ACC112 (cell line): ENCODE results near the gene EXOSC10.

Experiments used
- H2AFZ ChIP-seq: fragments of 200-600 bp; sonication (generic); one replicate; pipeline ENCODE4 v1.6.0; 2017; ENCODE audit warnings: antibody characterized with exemption, low read length; ENCODE audit not compliant: unreplicated experiment
- H3K27ac ChIP-seq: fragments of 200-600 bp; sonication (generic); 2 replicates; pipeline ENCODE4 v1.5.1; 2014; ENCODE audit warnings: low read depth, mild to moderate bottlenecking, antibody characterized with exemption, low read length, moderate library complexity
- H3K27me3 ChIP-seq: fragments of 200-600 bp; sonication (generic); 2 replicates; pipeline ENCODE4 v1.6.1; 2014; ENCODE audit warnings: mild to moderate bottlenecking, antibody characterized with exemption, low read length, moderate library complexity, mixed read lengths; ENCODE audit not compliant: insufficient read depth
- H3K36me3 ChIP-seq: fragments of 200-600 bp; sonication (generic); 2 replicates; pipeline ENCODE4 v1.6.1; 2016; ENCODE audit warnings: mild to moderate bottlenecking, antibody characterized with exemption, low read length, moderate library complexity, mixed read lengths; ENCODE audit not compliant: insufficient read depth
- H3K4me1 ChIP-seq: fragments of 200-600 bp; sonication (generic); one replicate; pipeline ENCODE4 v1.6.1; 2016; ENCODE audit warnings: low read length, mixed read lengths; ENCODE audit not compliant: insufficient read depth, unreplicated experiment, control insufficient read depth
- H3K4me3 ChIP-seq: fragments of 200-600 bp; sonication (generic); 2 replicates; pipeline ENCODE4 v1.5.1; 2014; ENCODE audit warnings: mild to moderate bottlenecking, low read depth, low read length
- H3K79me2 ChIP-seq: fragments of 200-600 bp; sonication (generic); one replicate; pipeline ENCODE4 v1.6.0; 2016; ENCODE audit warnings: low read length; ENCODE audit not compliant: control insufficient read depth, unreplicated experiment, insufficient read depth

The EXOSC10 gene

GRCh38 chr1:11061652-11062365, 37.9 kb downstream of the EXOSC10 start:
- Histone ChIP-seq H3K4me3 (peak overlapping the region; percentile 86; the same call in 1 of the 2 replicates), H3K27me3 (no peaks in the 10 kb centered on the region), H3K27ac (no peak overlapping the region), H2AFZ (no peak overlapping the region), H3K4me1 (peaks cover 5% of the 10 kb centered on the region), H3K36me3 (peaks cover 13% of the 10 kb centered on the region), H3K79me2 (peaks cover 18% of the 10 kb centered on the region)

GRCh38 chr1:11059968-11060830, 39.5 kb downstream of the EXOSC10 start, which contains the start of gene SRM:
Gene SRM, minus strand, starts transcription at chr1:11060018. Its CDS starts 75 bp downstream, at chr1:11059943.
- H3K79me2 ChIP-seq, result peaks cover 18% of the 10 kb centered on the region
- H3K27me3 ChIP-seq, result no peaks in the 10 kb centered on the region
- peak within 1 kb of the TSS; percentile 32 for H3K27ac ChIP-seq
- peaks cover 5% of the 10 kb centered on the region for H3K4me1 ChIP-seq
- peak within 1 kb of the TSS; percentile 65 for H2AFZ ChIP-seq
- H3K36me3 ChIP-seq, result peaks cover 5% of the 10 kb centered on the region
- peak within 1 kb of the TSS; percentile 95 for H3K4me3 ChIP-seq

GRCh38 chr1:11059155-11059967, 40.3 kb downstream of the EXOSC10 start:
- no peak overlapping the region for H3K27ac ChIP-seq
- H3K4me3 ChIP-seq, result peak overlapping the region; percentile 95
- H3K79me2 ChIP-seq, result peaks cover 18% of the 10 kb centered on the region
- H3K27me3 ChIP-seq, result no peaks in the 10 kb centered on the region
- peak overlapping the region; percentile 13 for H2AFZ ChIP-seq
- H3K36me3 ChIP-seq, result no peaks in the 10 kb centered on the region; the same call in 1 of the 2 replicates
- peaks cover 5% of the 10 kb centered on the region for H3K4me1 ChIP-seq

GRCh38 chr1:11058595-11059154, 41.0 kb downstream of the EXOSC10 start:
- H3K36me3 ChIP-seq, result no peaks in the 10 kb centered on the region; the same call in 1 of the 2 replicates
- peak overlapping the region; percentile 95 for H3K4me3 ChIP-seq
- peaks cover 5% of the 10 kb centered on the region for H3K4me1 ChIP-seq
- no peaks in the 10 kb centered on the region for H3K27me3 ChIP-seq
- H3K79me2 ChIP-seq, result peaks cover 18% of the 10 kb centered on the region
- no peak overlapping the region for H2AFZ ChIP-seq
- no peak overlapping the region for H3K27ac ChIP-seq

DNA sequence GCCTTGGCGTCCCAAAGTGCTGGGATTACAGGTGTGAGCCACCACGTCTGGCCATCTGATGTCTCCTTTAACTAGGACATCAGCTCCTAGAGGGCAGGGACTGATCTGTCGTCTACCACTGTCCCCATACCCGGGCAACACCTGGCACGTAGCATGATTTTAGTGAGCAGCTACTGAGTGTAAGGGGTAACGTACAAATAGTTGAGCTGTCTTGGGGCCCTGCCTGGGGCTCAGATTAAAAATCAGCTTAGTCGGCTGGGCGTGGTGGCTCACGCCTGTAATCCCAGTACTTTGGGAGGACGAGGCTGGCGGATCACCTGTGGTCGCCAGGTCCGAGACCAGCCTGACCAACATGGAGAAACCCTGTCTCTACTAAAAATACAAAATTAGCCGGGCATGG, 41.6 kb downstream of the EXOSC10 start:
- H3K79me2 ChIP-seq, result peaks cover 18% of the 10 kb centered on the region
- H3K27ac ChIP-seq, result no peak overlapping the region
- no peaks in the 10 kb centered on the region for H3K27me3 ChIP-seq
- H3K4me1 ChIP-seq, result peaks cover 5% of the 10 kb centered on the region
- no peak overlapping the region; the same call in 1 of the 2 replicates for H3K4me3 ChIP-seq
- no peak overlapping the region for H2AFZ ChIP-seq
- H3K36me3 ChIP-seq, result no peaks in the 10 kb centered on the region; the same call in 1 of the 2 replicates

- H3K27me3 ChIP-seq, result no peaks in the 10 kb centered on the region
- no peaks in the 10 kb centered on the region; the same call in 1 of the 2 replicates for H3K36me3 ChIP-seq
- H3K79me2 ChIP-seq, result peaks cover 18% of the 10 kb centered on the region
- H2AFZ ChIP-seq, result no peak overlapping the region
- peaks cover 5% of the 10 kb centered on the region for H3K4me1 ChIP-seq
- H3K4me3 ChIP-seq, result no peak overlapping the region; the same call in 1 of the 2 replicates
- no peak overlapping the region for H3K27ac ChIP-seq
These were observed 42.2 kb downstream of the EXOSC10 start for GRCh38 chr1:11057477-11057876.

GRCh38 chr1:11056504-11056903, 43.2 kb downstream of the EXOSC10 start:
- no peaks in the 10 kb centered on the region; the same call in 1 of the 2 replicates for H3K36me3 ChIP-seq
- H3K27ac ChIP-seq, result no peak overlapping the region
- no peak overlapping the region for H3K4me3 ChIP-seq
- H3K27me3 ChIP-seq, result no peaks in the 10 kb centered on the region
- H3K79me2 ChIP-seq, result peaks cover 15% of the 10 kb centered on the region
- peaks cover 2% of the 10 kb centered on the region for H3K4me1 ChIP-seq
- no peak overlapping the region for H2AFZ ChIP-seq

DNA sequence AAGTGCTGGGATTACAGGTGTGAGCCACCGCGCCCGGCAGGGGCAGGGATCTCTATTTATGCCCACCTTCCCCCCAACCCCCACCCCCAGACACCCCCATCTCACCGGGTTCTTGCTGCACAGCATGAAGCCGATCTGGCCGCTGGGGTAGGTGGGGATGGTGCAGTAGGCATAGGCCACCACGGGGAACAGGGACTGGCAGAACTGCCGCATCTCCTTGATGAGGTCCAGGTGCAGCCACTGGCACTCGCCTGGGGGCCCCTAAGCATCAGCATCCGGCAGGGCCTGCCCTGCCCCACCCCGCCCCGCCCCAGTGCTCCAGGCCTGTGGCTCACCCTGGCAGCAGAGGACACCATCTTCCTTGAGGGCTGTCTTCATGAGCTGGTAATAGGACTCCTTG, 44.0 kb downstream of the EXOSC10 start:
- no peak overlapping the region for H3K27ac ChIP-seq
- H3K4me3 ChIP-seq, result no peak overlapping the region
- H3K36me3 ChIP-seq, result no peaks in the 10 kb centered on the region; the same call in 1 of the 2 replicates
- no peak overlapping the region for H2AFZ ChIP-seq
- H3K4me1 ChIP-seq, result no peaks in the 10 kb centered on the region
- H3K27me3 ChIP-seq, result no peaks in the 10 kb centered on the region
- H3K79me2 ChIP-seq, result peaks cover 14% of the 10 kb centered on the region

DNA sequence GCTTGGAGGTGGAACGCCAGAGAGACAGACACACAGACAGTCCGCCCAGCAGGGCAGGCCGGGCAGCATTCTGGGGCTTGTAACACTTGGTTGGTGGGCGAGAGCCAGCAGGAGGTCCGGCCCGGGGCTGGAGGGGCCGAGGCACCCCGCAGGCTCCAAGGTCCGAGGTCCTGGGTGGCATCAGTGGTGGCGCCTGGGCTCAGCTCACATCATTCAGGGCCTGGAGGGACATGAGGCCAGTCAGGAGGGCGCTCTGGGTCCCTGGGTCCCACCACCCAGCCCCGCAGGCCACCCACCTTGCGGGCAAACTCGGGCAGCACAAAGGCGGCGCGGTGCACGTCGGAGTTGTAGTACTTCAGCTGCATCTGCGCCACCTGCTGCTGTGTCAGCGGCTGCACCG, 45.0 kb downstream of the EXOSC10 start:
- no peak overlapping the region for H2AFZ ChIP-seq
- H3K36me3 ChIP-seq, result no peaks in the 10 kb centered on the region; the same call in 1 of the 2 replicates

GRCh38 chr1:11054181-11054580, 45.5 kb downstream of the EXOSC10 start:
- Histone ChIP-seq H3K27ac (no peak overlapping the region), H2AFZ (no peak overlapping the region), H3K4me1 (no peaks in the 10 kb centered on the region), H3K4me3 (no peak overlapping the region), H3K36me3 (no peaks in the 10 kb centered on the region; the same call in 1 of the 2 replicates), H3K79me2 (peaks cover 8% of the 10 kb centered on the region), H3K27me3 (no peaks in the 10 kb centered on the region)

More for the DNA sequence above, 45.0 kb downstream of the EXOSC10 start:
- H3K27ac ChIP-seq, result no peak overlapping the region
- H3K27me3 ChIP-seq, result no peaks in the 10 kb centered on the region
- no peaks in the 10 kb centered on the region for H3K4me1 ChIP-seq
- no peak overlapping the region for H3K4me3 ChIP-seq
- H3K79me2 ChIP-seq, result peaks cover 13% of the 10 kb centered on the region
